GM21367 (cell line): ENCODE results near the gene NOA1.
A peak's percentile ranks its signal among the peaks of the same experiment; 100 is the strongest.

Experiments
- ATAC-seq: cut with Tn5 transposase; IDR thresholded peaks from one replicate; pipeline ENCODE4 v1.9.1; 2021; ENCODE audit not compliant: unreplicated experiment

NOA1 gene

DNA sequence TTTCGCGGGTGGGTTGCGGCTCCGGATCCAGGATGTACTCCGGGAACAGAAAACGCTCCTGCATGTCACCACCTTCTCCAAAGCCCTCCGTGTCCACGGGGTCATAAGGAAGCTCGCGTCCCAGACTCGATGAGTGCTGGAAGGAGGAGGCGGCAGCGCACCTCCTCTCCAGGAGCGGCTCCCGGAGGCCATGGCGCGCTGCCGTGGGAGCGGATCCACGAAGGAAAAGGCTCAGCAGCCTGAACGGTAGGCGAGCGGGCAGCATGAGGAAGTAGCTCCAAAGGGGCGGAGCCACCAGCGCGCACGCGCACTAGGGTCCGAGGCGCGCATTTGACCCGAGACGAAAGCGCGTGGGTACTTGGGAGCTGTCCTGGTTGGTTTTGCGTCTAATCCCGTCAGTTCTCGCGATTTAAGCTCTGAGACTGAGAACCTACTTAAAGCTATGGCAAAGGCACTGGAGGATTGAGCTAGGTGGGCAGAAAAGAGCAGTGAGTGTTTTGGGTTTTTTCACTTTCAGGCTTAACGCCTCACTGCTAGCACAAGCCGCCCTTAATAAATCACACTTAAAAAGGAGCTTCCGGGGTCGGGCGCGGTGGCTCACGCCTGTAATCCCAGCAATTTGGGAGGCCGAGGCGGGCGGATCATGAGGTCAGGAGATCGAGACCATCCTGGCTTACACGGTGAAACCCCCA lies at the start of gene NOA1:
TSS of gene NOA1 (minus strand) at position 286 of the 692 bp plus-strand sequence. CDS start at position 265, 21 bp downstream.
- ATAC-seq, result peak; percentile 84

- ATAC-seq, result no peak
Observed at GRCh38 chr4:57023104-57023503, 45.7 kb upstream of the NOA1 start.

DNA sequence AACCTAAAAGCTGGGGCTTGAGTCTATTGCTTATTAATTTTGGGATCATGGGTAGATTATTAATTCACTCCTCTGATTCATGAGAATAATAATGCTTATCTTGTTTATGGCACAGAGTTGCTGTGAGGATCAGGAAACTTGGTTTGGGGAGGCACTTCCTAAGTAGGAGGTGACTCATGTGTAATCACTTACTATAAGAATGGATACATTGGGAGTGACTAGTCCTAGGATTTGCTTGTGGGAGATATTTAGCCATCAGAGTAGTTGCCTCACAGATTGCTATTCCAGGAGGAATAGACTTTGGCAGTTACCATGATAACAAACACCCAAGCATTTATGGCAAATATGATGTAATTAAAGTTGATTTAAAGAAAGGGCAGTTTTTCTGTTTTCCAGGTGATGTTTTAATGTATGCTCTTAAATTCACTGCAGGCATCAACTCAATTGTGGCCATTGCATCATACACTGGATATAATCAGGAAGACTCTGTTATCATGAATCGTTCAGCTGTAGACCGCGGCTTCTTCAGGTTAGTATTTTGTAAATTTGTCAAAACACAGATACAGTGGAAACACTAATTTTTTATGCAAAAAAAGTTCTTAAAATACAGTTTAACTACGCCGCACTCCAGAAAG lies 43.2 kb upstream of the NOA1 start:
- no peak for ATAC-seq

- ATAC-seq, result no peak
Observed at GRCh38 chr4:57018980-57019379, 41.6 kb upstream of the NOA1 start.

- ATAC-seq, result no peak
Observed at GRCh38 chr4:57013543-57014120, 36.2 kb upstream of the NOA1 start.

- ATAC-seq, result no peak
Observed at GRCh38 chr4:56999751-57000150, 22.3 kb upstream of the NOA1 start.

GRCh38 chr4:56995525-56995924 lies 18.1 kb upstream of the NOA1 start:
- ATAC-seq, result no peak

GRCh38 chr4:56990109-56990905 lies 12.9 kb upstream of the NOA1 start:
- no peak for ATAC-seq

DNA sequence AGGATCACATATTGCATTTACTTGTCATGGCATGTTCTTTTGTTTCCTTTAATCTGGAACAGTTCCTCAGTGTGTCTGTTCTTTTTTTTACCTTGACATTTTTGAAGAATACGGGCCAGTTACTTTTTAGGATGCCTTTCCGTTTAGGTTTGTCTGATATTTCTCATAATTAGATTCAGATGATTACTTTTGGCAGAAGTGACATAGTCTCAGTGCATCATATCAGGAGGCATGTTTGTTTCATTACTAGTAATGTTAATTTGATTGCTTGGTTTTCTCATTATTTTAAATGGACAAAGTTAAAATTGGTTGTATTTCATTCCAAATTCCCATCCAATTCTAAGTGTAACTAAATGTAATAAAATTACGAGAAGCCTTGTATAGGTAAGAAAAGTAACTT lies 9.5 kb upstream of the NOA1 start:
- ATAC-seq, result no peak

DNA sequence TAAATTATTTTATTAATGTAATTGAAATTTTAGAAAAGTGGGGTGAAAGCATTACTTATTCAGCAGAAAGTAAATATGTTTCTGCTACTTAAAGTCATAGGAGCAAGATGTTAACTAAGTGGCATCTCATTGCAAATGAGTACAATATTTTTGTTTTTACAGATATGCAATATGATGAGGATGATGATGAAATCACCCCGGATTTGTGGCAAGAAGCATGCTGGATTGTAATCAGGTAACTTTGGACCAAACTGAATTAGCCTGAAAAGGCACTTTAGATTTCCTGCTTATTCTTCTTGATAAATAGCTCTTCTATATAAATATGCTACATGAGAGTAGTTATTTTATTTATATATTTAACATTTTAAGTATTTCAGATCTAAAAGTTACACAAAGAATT lies 8.8 kb upstream of the NOA1 start:
- no peak for ATAC-seq

DNA sequence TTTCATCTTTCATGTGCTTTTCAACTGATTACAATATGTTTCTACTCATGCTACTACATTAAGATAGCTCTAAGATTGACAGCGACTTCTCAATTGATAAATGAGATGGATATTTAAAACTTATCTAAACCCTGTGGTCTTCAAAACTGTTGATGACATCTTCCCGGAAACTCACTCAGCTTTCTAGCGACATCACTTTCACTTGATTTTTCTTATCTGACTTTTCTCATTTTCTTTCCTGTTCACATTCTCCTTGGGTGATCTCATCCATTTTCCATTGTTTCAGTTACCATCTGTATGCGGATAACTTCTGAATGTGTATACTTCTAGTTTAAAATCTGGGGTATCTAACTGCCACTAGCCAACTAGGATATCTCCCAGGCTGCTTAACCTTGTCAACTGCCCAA lies 4.4 kb upstream of the NOA1 start:
- ATAC-seq, result no peak

DNA sequence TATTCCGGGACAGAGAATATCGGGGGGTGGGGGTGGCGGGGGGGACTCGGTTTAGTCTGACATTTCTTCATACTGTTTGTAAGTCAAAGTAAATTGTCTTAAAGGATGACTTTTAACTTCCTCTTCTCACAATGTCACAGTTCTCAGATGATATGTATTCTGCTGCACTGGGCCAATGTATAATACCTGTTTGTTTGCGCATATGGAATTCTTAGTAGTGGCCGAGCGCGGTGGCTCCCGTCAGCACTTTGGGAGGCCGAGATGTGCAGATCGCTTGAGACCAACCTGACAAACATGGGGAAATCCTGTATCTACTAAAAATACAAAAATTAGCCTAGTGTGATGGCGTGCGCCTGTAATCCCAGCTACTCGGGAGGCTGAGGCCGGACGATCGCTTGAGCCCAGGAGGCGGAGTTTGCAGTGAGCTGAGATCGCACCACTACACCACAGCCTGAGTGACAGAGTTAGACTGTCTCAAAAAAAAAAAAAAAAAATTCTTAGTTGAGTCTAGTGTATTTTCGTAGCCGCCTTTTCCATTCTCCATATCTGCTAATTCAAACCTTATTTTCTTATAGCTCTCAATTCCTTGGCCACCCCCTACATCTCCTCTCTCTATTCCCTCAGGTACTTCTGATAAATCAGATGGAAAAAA lies 2.1 kb upstream of the NOA1 start:
- ATAC-seq, result no peak

GRCh38 chr4:56978750-56979303 lies 1.4 kb upstream of the NOA1 start, which contains the start of gene POLR2B:
Gene POLR2B, plus strand, starts transcription at chr4:56978896. Its CDS starts 90 bp downstream, at chr4:56978986.
- ATAC-seq, result peak; percentile 50

DNA sequence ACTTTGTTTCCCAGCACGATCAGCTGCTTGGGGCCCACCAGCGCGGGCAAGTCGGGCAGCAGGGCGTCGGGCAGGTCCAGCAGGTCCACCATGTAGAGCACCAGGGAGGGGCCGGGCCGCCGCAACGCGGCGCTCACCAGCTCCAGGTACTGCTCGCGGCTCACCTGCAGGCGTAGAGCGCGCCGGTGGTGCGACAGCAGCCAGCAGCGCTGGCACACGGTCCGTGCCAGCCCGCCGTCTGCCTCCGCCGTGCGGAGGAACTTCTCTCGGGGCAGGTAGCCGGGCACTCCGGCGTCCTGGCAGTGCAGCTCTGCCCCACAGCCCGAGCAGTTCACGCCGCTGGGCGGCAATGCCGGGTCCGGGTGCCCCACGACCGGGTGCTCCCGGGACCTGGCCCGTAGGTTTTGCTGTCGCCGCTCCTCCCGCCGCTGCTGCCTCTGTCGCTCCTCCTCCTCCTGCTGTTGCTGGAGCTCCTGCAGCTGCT lies 527 bp downstream of the NOA1 start:
- ATAC-seq, result peak; percentile 24

- ATAC-seq, result no peak
Observed at GRCh38 chr4:56976283-56976836, 1.0 kb downstream of the NOA1 start.

GRCh38 chr4:56973336-56973735 lies 4.1 kb downstream of the NOA1 start:
- ATAC-seq, result no peak

DNA sequence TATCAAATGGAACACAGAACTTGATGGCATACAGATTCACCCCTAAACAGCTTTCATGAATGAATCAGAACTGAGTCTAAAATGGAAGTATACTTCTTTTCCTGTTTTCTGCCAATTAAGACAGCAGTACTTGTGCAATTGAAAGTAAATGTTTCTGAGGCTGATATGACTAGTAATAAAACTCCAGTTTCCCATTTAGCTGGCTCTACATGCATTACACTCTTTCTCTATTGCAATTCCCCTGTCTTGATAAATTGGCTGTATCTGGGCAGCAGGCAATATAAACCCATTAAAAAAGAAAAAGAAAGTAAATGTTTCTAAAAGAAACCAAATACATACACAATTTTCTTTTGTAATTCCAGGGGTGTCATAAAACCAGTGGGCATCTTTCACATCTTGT lies 4.6 kb downstream of the NOA1 start:
- ATAC-seq, result no peak

DNA sequence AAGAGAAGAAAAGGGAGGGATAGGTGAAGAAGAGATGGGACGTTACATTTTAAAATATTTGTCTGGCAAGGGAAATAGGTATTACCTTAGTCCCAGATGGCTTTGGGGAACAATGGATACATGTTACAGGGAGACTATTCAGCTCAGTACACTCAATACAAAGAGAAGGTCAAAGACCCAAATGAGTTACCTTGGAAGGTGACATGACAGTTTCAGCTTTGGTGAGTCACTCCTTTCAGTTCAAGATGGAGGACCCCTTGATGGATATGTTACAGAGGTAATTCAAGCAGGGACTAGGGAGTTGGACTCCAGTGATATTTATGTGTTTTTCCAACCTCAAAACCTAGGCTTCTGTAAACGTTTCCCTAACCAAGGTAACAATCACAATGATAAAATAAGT lies 5.0 kb downstream of the NOA1 start:
- ATAC-seq, result no peak

DNA sequence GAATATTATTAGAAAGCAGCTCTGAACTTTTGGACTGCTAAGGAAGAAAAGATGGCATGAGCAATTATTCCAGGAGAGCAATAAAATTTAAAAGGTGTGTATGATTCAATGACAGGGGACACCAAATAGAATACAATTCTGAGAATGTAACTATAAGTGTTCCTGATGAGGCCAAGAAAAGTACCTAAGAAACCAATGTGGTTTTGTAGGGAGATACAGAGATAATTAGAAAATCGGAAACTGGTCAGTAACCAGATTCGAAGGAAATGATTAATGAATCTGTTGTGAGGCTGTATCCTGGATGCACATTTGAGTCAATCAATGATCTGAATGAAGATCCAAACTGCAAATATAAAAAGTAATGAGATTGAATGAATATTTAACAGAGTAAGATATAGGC lies 6.0 kb downstream of the NOA1 start:
- no peak for ATAC-seq

GRCh38 chr4:56961107-56961500 lies 16.3 kb downstream of the NOA1 start:
- no peak for ATAC-seq
